HG02759 (cell line): ENCODE results near the gene PCDH7.
A peak's percentile ranks its signal among the peaks of the same experiment; 100 is the strongest.

ENCODE experiments used
- ATAC-seq: cut with Tn5 transposase; IDR thresholded peaks from one replicate; pipeline ENCODE4 v1.9.1; 2021; ENCODE audit warnings: mild to moderate bottlenecking, moderate library complexity; ENCODE audit not compliant: unreplicated experiment

The PCDH7 gene

GRCh38 chr4:30720021-30720660 lies at the start of gene PCDH7:
Gene PCDH7, plus strand, starts transcription at chr4:30720369. Its CDS starts 1,054 bp downstream, at chr4:30721423.
- no peak for ATAC-seq

- no peak for ATAC-seq
These were observed 48.2 kb upstream of the PCDH7 start for GRCh38 chr4:30671926-30672448.

- no peak for ATAC-seq
These were observed 24.0 kb upstream of the PCDH7 start for GRCh38 chr4:30696191-30696590.

GRCh38 chr4:30714408-30715031 lies 5.6 kb upstream of the PCDH7 start:
- peak; percentile 54 for ATAC-seq

GRCh38 chr4:30716158-30716557 lies 4.0 kb upstream of the PCDH7 start:
- ATAC-seq, result no peak

- no peak for ATAC-seq
These were observed 3.4 kb upstream of the PCDH7 start for GRCh38 chr4:30716681-30717207.

GRCh38 chr4:30717208-30718020 lies 2.8 kb upstream of the PCDH7 start:
- ATAC-seq, result peak; percentile 39

- no peak for ATAC-seq
These were observed 2.1 kb upstream of the PCDH7 start for GRCh38 chr4:30718021-30718542.

- no peak for ATAC-seq
These were observed 1.3 kb upstream of the PCDH7 start for GRCh38 chr4:30718641-30719453.

GRCh38 chr4:30719454-30720020 lies 632 bp upstream of the PCDH7 start:
- no peak for ATAC-seq

GRCh38 chr4:30720661-30721184 lies 554 bp downstream of the PCDH7 start:
- ATAC-seq, result no peak

GRCh38 chr4:30721185-30722091 lies 1.3 kb downstream of the PCDH7 start:
- no peak for ATAC-seq

GRCh38 chr4:30722092-30722358 lies 1.9 kb downstream of the PCDH7 start:
- no peak for ATAC-seq

- ATAC-seq, result no peak
These were observed 2.4 kb downstream of the PCDH7 start for GRCh38 chr4:30722359-30723200.

GRCh38 chr4:30723201-30723955 lies 3.2 kb downstream of the PCDH7 start:
- no peak for ATAC-seq

GRCh38 chr4:30724247-30724646 lies 4.1 kb downstream of the PCDH7 start:
- no peak for ATAC-seq

- ATAC-seq, result no peak
These were observed 5.4 kb downstream of the PCDH7 start for GRCh38 chr4:30725562-30725961.
